Mucosa of rectum (tissue), 2 donors: ENCODE results near the gene GGA2.
"Not testable (repeated sequence)": the region's sequence is repeated elsewhere in the genome, so short reads cannot be mapped to it uniquely, and the experiment has no call there.

Experiments used
- H3K27ac ChIP-seq, 2 donors: one replicate each; pipeline ENCODE4 v1.7.0; 2013; ENCODE audit warnings: inconsistent platforms in 2 of 2, low read depth in 2 of 2, low read length in 2 of 2
- H3K27me3 ChIP-seq, 2 donors: one replicate each; pipeline ENCODE4 v1.7.0; 2013; ENCODE audit warnings: low read length in 2 of 2; ENCODE audit not compliant: control insufficient read depth in 2 of 2, insufficient read depth in 2 of 2
- H3K36me3 ChIP-seq, 2 donors: one replicate each; pipeline ENCODE4 v1.7.0; 2013; ENCODE audit warnings: low read length in 2 of 2; ENCODE audit not compliant: control insufficient read depth in 2 of 2, insufficient read depth in 2 of 2
- H3K4me1 ChIP-seq, 2 donors: one replicate each; pipeline ENCODE4 v1.7.0; 2013; ENCODE audit warnings: low read length in 2 of 2, mild to moderate bottlenecking in 1 of 2; ENCODE audit not compliant: control insufficient read depth in 2 of 2, insufficient read depth in 2 of 2
- H3K4me3 ChIP-seq, 2 donors: one replicate each; pipeline ENCODE4 v1.7.0; 2013; ENCODE audit warnings: low read length in 2 of 2
- H3K9ac ChIP-seq, 2 donors: one replicate each; pipeline ENCODE4 v1.7.0; 2013; ENCODE audit warnings: low read length in 2 of 2, low read depth in 1 of 2, mild to moderate bottlenecking in 1 of 2
- H3K9me3 ChIP-seq, 2 donors: one replicate each; pipeline ENCODE4 v1.7.0; 2013; ENCODE audit warnings: low read length in 2 of 2; ENCODE audit not compliant: control insufficient read depth in 2 of 2
- donor health status: healthy.
- donor health status: Normal muscosa, but diverticular disease.

GGA2 gene

GRCh38 chr16:23514381-23515152 is 4.3 kb upstream of the GGA2 start:
- Histone ChIP-seq H3K27ac (no peak overlapping the region), H3K36me3 (peaks cover 4 to 7% of the 10 kb centered on the region in 2 donors), H3K27me3 (no peaks in the 10 kb centered on the region), H3K9ac (no peak overlapping the region), H3K4me3 (no peak overlapping the region), H3K4me1 (peaks cover 7 to 9% of the 10 kb centered on the region in 2 donors), H3K9me3 (no peaks in the 10 kb centered on the region)

GRCh38 chr16:23512168-23512695 is 1.9 kb upstream of the GGA2 start:
- Histone ChIP-seq H3K4me3 (no peak overlapping the region), H3K4me1 (peaks cover 5 to 14% of the 10 kb centered on the region in 2 donors), H3K9ac (no peak overlapping the region), H3K27me3 (no peaks in the 10 kb centered on the region), H3K9me3 (no peaks in the 10 kb centered on the region), H3K36me3 (peaks cover 0 to 3% of the 10 kb centered on the region in 2 donors), H3K27ac (no peak overlapping the region)

DNA sequence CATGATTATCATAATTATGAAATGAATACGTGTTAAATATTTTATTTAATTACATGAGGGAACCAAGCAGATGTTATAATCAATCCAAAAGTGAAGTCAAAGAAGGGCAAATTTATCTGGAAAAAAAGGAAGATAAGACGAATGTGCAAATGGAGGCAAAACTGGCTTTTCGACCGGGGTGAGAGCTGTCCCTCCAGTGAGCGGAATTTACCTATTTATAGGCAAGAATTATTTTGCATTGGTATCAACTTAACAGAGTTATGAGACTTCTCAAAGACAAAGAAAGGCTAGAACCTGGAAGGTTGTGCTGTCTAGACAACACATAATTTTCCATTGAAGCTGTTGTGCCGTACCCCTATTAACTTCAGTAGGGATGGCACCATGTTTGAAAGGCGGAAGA is 1.4 kb upstream of the GGA2 start:
- Histone ChIP-seq H3K4me1 (peaks cover 8 to 14% of the 10 kb centered on the region in 2 donors), H3K27me3 (no peaks in the 10 kb centered on the region), H3K9ac (no peak overlapping the region), H3K36me3 (peaks cover 0 to 3% of the 10 kb centered on the region in 2 donors), H3K9me3 (no peaks in the 10 kb centered on the region), H3K27ac (no peak overlapping the region), H3K4me3 (no peak overlapping the region)

GRCh38 chr16:23510915-23511270 is 599 bp upstream of the GGA2 start:
- Histone ChIP-seq H3K4me3 (peak overlapping the region; percentile 80 to 84), H3K27ac (peak overlapping the region in 1 of 2 donors; percentile 75), H3K4me1 (peaks cover 14 to 15% of the 10 kb centered on the region in 2 donors), H3K9ac (peak overlapping the region in 1 of 2 donors; percentile 78)
- not testable (repeated sequence) for H3K9me3 ChIP-seq, H3K36me3 ChIP-seq, H3K27me3 ChIP-seq

DNA sequence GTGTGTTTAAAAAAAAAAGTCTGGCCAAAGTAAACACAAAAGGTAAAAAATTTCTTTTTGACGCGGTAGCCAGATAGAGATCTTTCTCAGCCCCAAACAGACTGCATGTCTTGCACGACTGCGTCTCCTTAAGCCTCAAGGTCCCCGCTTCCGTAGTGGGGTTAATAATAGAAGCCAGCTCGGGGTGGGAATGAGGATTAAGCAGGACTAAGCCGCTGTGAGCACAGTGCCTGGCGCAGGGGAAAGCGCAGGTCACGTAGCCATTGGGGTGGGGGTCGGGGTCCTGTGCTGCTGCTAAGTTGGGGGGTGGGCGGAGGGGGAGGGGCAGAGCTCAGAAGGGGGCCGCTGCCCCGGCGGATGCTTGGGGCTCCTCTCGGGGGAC is 521 bp downstream of the GGA2 start:
- Histone ChIP-seq H3K4me3 (peak overlapping the region; percentile 80 to 84), H3K27ac (peak overlapping the region; percentile 63 to 75), H3K27me3 (no peaks in the 10 kb centered on the region), H3K36me3 (peaks cover 0 to 4% of the 10 kb centered on the region in 2 donors), H3K9me3 (no peaks in the 10 kb centered on the region), H3K4me1 (peaks cover 14 to 17% of the 10 kb centered on the region in 2 donors), H3K9ac (peak overlapping the region; percentile 63 to 78)

GRCh38 chr16:23509441-23509754 is 896 bp downstream of the GGA2 start:
- peaks cover 16 to 20% of the 10 kb centered on the region in 2 donors for H3K4me1 ChIP-seq
- H3K4me3 ChIP-seq, result peak overlapping the region; percentile 59 to 80
- H3K36me3 ChIP-seq, result peaks cover 0 to 3% of the 10 kb centered on the region in 2 donors
- peak overlapping the region in 1 of 2 donors; percentile 3 for H3K27ac ChIP-seq
- H3K27me3 ChIP-seq, result no peaks in the 10 kb centered on the region
- peak overlapping the region; percentile 63 to 78 for H3K9ac ChIP-seq
- H3K9me3 ChIP-seq, result no peaks in the 10 kb centered on the region

DNA sequence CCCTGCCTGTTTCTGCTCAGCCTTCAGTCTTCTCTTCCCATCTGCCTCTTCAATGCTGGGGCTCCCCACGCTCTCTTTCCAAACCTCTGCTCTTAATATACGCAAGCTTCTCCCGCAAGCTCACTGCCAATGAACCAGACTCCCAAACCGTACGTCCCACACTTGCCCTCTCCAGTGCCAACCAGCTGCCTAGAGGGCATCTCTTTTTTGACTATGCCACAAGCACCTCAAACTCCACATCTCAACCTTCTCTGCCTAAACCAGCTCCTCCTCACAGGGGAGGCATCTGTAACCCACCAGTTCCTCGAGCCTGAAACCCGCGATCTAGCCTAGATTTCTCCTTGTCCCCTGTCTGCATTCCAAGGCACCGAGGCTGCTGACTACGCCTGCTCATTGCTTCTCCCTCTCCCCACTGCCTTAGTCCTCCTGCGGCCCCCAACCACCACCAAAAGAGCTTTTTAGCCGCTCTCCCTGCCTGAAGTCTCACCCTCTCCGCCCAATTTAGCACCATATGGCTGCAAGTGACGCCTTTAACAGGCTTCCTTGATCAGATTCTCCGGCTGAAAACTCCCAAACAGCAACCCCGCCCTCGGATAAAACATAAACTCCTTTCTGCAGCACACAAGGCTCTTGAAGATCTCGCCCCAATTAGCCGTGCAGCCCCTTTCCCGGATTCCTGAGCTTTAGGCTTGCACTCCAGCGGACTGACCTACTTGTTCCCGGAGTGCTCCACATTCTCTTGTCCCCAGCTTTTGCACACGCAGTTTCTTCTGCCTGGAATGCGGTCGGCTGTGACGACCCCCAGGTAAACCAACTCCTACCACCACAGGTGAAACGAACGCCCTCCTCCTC is 1.5 kb downstream of the GGA2 start:
- Histone ChIP-seq H3K4me1 (peaks cover 16 to 20% of the 10 kb centered on the region in 2 donors), H3K36me3 (peaks cover 0 to 3% of the 10 kb centered on the region in 2 donors), H3K9ac (peak overlapping the region; percentile 63 to 78), H3K27ac (peak overlapping the region in 1 of 2 donors; percentile 9), H3K27me3 (no peaks in the 10 kb centered on the region), H3K9me3 (no peaks in the 10 kb centered on the region), H3K4me3 (peak overlapping the region; percentile 59 to 80)

GRCh38 chr16:23506606-23506994 is 3.7 kb downstream of the GGA2 start:
- peak overlapping the region in 1 of 2 donors; percentile 32 for H3K27ac ChIP-seq
- peaks cover 16 to 20% of the 10 kb centered on the region in 2 donors for H3K4me1 ChIP-seq
- peak overlapping the region in 1 of 2 donors; percentile 41 for H3K4me3 ChIP-seq
- H3K36me3 ChIP-seq, result peaks cover 0 to 9% of the 10 kb centered on the region in 2 donors
- H3K27me3 ChIP-seq, result no peaks in the 10 kb centered on the region
- H3K9me3 ChIP-seq, result no peaks in the 10 kb centered on the region
- H3K9ac ChIP-seq, result no peak overlapping the region

DNA sequence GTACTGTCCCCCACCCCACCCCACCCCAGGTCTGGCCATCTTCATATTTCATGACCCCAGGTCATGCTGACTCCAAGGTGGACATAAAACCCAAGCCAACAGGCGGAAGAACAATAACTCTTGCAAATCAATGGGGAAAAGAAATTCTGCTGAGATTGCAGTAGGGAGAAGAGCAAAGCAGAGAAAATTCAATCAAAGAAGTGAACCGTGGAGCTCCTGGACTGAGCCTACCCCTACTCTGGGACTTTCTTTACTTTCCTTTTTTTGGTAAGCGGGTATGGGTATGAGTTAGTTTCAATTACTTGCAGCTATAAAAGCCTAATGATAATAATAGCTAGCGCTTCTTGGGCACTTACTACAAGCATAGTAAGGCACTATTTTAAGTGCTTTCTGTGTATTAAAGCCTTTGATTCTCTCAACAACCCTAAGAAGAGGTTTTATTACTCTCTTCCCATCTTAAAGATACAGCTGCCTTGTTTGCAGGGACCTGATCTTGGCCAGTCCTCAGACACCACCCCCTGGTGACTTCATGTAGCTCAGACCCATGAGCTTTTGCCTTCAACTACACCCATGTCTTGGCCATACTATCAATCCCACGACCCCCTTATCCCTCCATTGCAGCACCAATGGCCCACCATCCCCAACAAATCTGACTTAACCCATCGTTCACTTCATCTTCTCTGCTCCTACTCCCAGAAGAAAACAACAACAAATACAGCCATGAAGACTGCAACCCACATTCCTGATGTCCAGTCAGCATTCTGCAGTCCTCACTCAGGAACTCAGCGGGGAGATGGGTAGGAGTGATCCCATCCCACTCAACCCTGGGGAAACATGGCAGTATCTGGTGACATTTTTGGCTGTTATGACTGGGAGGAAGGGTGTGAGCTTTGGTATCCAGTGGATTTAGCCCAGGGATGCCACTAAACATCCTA is 4.4 kb downstream of the GGA2 start:
- Histone ChIP-seq H3K4me1 (peaks cover 16 to 20% of the 10 kb centered on the region in 2 donors), H3K27ac (peak overlapping the region in 1 of 2 donors; percentile 32), H3K27me3 (no peaks in the 10 kb centered on the region), H3K4me3 (peak overlapping the region in 1 of 2 donors; percentile 41), H3K36me3 (peaks cover 0 to 12% of the 10 kb centered on the region in 2 donors), H3K9me3 (no peaks in the 10 kb centered on the region), H3K9ac (no peak overlapping the region)
